ENCODE results near the gene FCN1. TPM values are rescaled to one million over a fixed set of nuclear protein-coding genes. Genes with fewer than 3 reads are reported as not detected.

FCN1 gene
- total RNA-seq, 1 experiment from 2014 or later = not detected

- Histone ChIP-seq H3K27me3 (ENCODE audit: low read length) (peaks cover 70% of the 10 kb centered on the region), H3K9me2 (replicated peaks; ENCODE audit: low read length) (no peaks in the 10 kb centered on the region), H4K20me1 (ENCODE audit: low read length) (no peaks in the 10 kb centered on the region), H3K27ac (ENCODE audit: low read length) (no peak overlapping the region), H3K4me1 (ENCODE audit: insufficient read depth, low read length) (no peaks in the 10 kb centered on the region), H3K9ac (ENCODE audit: low read length) (no peak overlapping the region), H3F3A (ENCODE audit: low read length, unreplicated experiment) (no peaks in the 10 kb centered on the region), H3K79me2 (ENCODE audit: low read length) (no peaks in the 10 kb centered on the region), H3K4me2 (ENCODE audit: low read length) (no peak overlapping the region), H2AFZ (ENCODE audit: low read length) (no peak overlapping the region), H3K9me3 (ENCODE audit: low read length) (no peaks in the 10 kb centered on the region), H3K36me3 (ENCODE audit: low read depth, low read length) (no peaks in the 10 kb centered on the region), H3K4me3 (ENCODE audit: low read length) (no peak overlapping the region)
- POLR2A ChIA-PET (ENCODE audit: unreplicated experiment) = no interaction called here
- BruUV-seq (replicated peaks) = no TSS peak
- ATAC-seq (no peak), DNase-seq (no peak)
- TF ChIP-seq EZH2 (IDR thresholded peaks at IDR 0.05; ENCODE audit: low read length, unreplicated experiment) (no peak), CTCF (conservative IDR thresholded peaks at IDR 0.05; ENCODE audit: low read depth, low read length) (no peak), EZH2phosphoT487 (IDR thresholded peaks at IDR 0.05; ENCODE audit: borderline replicate concordance, low read length) (no peak)
- intact Hi-C loops (cut with micrococcal nuclease) = no loop called here
- CTCF ChIA-PET = no interaction called here
Observed at GRCh38 chr9:134935701-134936345, 18.1 kb upstream of the FCN1 start.

GRCh38 chr9:134935056-134935640 lies 17.4 kb upstream of the FCN1 start:
- ChIA-PET CTCF (no interaction called here), POLR2A (ENCODE audit: unreplicated experiment) (no interaction called here)
- Histone ChIP-seq H3K4me1 (ENCODE audit: insufficient read depth, low read length) (no peaks in the 10 kb centered on the region), H4K20me1 (ENCODE audit: low read length) (no peaks in the 10 kb centered on the region), H3K27ac (ENCODE audit: low read length) (no peak overlapping the region), H3K27me3 (ENCODE audit: low read length) (peaks cover 69% of the 10 kb centered on the region), H3K36me3 (ENCODE audit: low read depth, low read length) (no peaks in the 10 kb centered on the region), H3K9me2 (replicated peaks; ENCODE audit: low read length) (no peaks in the 10 kb centered on the region), H3K4me2 (ENCODE audit: low read length) (no peak overlapping the region), H3F3A (ENCODE audit: low read length, unreplicated experiment) (no peaks in the 10 kb centered on the region), H3K79me2 (ENCODE audit: low read length) (no peaks in the 10 kb centered on the region), H3K9me3 (ENCODE audit: low read length) (no peaks in the 10 kb centered on the region), H2AFZ (ENCODE audit: low read length) (no peak overlapping the region), H3K4me3 (ENCODE audit: low read length) (no peak overlapping the region), H3K9ac (ENCODE audit: low read length) (no peak overlapping the region)
- DNase-seq = no peak
- ATAC-seq = no peak
- no TSS peak for BruUV-seq (replicated peaks)
- TF ChIP-seq EZH2 (IDR thresholded peaks at IDR 0.05; ENCODE audit: low read length, unreplicated experiment) = no peak
- no peak for TF ChIP-seq CTCF (conservative IDR thresholded peaks at IDR 0.05; ENCODE audit: low read depth, low read length)
- intact Hi-C loops (cut with micrococcal nuclease) = no loop called here

- no peak for DNase-seq
- BruUV-seq (replicated peaks) = no TSS peak
- Histone ChIP-seq H3K9ac (ENCODE audit: low read length) (no peak overlapping the region), H3K27me3 (ENCODE audit: low read length) (peaks cover 81% of the 10 kb centered on the region), H2AFZ (ENCODE audit: low read length) (no peak overlapping the region), H3K79me2 (ENCODE audit: low read length) (no peaks in the 10 kb centered on the region), H3K4me1 (ENCODE audit: insufficient read depth, low read length) (no peaks in the 10 kb centered on the region), H3K36me3 (ENCODE audit: low read depth, low read length) (no peaks in the 10 kb centered on the region), H4K20me1 (ENCODE audit: low read length) (no peaks in the 10 kb centered on the region), H3K9me2 (replicated peaks; ENCODE audit: low read length) (no peaks in the 10 kb centered on the region), H3F3A (ENCODE audit: low read length, unreplicated experiment) (no peaks in the 10 kb centered on the region), H3K4me3 (ENCODE audit: low read length) (no peak overlapping the region), H3K9me3 (ENCODE audit: low read length) (no peaks in the 10 kb centered on the region), H3K27ac (ENCODE audit: low read length) (no peak overlapping the region), H3K4me2 (ENCODE audit: low read length) (no peak overlapping the region)
- CTCF ChIA-PET = no interaction called here
- POLR2A ChIA-PET (ENCODE audit: unreplicated experiment) = no interaction called here
- ATAC-seq = no peak
- intact Hi-C loops (cut with micrococcal nuclease) = no loop called here
- TF ChIP-seq EZH2phosphoT487 (IDR thresholded peaks at IDR 0.05; ENCODE audit: borderline replicate concordance, low read length) (no peak), EZH2 (IDR thresholded peaks at IDR 0.05; ENCODE audit: low read length, unreplicated experiment) (no peak), CTCF (conservative IDR thresholded peaks at IDR 0.05; ENCODE audit: low read depth, low read length) (no peak)
Observed at GRCh38 chr9:134933076-134933659, 15.5 kb upstream of the FCN1 start.
